Measurements from ENCODE around the gene SCAF4.

DNA sequence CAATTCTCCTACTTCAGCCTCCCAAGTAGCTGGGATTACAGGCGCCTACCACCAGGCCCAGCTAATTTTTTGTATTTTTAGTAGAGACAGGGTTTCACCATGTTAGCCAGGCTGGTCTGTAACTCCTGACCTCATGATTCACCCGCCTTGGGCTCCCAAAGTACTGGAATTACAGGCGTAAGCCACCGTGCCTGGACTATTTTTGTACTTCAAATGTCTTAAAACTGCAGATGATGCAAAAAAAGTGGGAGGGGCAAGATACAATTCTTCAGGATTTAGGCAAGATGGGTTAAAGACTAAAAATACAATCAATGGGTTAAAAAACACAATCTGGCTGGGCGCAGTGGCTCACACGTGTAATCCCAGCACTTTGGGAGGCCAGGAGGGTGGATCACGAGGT is 4.7 kb downstream of the SCAF4 start:
- no peak for TF ChIP-seq ZFP36 (IDR thresholded peaks at IDR 0.05; ENCODE audit: borderline replicate concordance, partially characterized antibody)
- no peak for TF ChIP-seq POLR2A (IDR thresholded peaks at IDR 0.05; ENCODE audit: low read length)
- TF ChIP-seq ZC3H11A (IDR thresholded peaks at IDR 0.05): no peak
- TF ChIP-seq RARB (CRISPR knock-in tag; IDR thresholded peaks at IDR 0.05): no peak
- TF ChIP-seq, protein P1, sequence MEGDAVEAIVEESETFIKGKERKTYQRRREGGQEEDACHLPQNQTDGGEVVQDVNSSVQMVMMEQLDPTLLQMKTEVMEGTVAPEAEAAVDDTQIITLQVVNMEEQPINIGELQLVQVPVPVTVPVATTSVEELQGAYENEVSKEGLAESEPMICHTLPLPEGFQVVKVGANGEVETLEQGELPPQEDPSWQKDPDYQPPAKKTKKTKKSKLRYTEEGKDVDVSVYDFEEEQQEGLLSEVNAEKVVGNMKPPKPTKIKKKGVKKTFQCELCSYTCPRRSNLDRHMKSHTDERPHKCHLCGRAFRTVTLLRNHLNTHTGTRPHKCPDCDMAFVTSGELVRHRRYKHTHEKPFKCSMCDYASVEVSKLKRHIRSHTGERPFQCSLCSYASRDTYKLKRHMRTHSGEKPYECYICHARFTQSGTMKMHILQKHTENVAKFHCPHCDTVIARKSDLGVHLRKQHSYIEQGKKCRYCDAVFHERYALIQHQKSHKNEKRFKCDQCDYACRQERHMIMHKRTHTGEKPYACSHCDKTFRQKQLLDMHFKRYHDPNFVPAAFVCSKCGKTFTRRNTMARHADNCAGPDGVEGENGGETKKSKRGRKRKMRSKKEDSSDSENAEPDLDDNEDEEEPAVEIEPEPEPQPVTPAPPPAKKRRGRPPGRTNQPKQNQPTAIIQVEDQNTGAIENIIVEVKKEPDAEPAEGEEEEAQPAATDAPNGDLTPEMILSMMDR (IDR thresholded peaks at IDR 0.05): no peak
- no peak for TF ChIP-seq SMC3 (IDR thresholded peaks at IDR 0.05)

All from A549 (cell line).